Central memory CD8-positive, alpha-beta T cell (primary cell): ENCODE measurements around the gene LRRC23.
"Not testable (repeated sequence)": the region's sequence is repeated elsewhere in the genome, so short reads cannot be mapped to it uniquely, and the experiment has no call there.

Experiments
- ATAC-seq: fragments of 150-1000 bp; cut with Tn5 transposase; replicated peaks from 2 replicates; pipeline ENCODE4 v1.10.0; 2022; ENCODE audit warnings: mild to moderate bottlenecking, moderate FRiP score, moderate number of reproducible peaks; ENCODE audit not compliant: poor library complexity, severe bottlenecking; ENCODE audit errors: extremely low read depth
- DNase-seq, 2 donors: peaks; one replicate each; pipeline ENCODE4 v3.0.0; 2021; ENCODE audit warnings: low spot score in 2 of 2
- H3K27ac Mint-ChIP-seq: one replicate; pipeline ENCODE4 v1.8.0; 2022; ENCODE audit warnings: low read depth, mild to moderate bottlenecking, moderate library complexity, mixed read lengths
- H3K27me3 Mint-ChIP-seq: one replicate; pipeline ENCODE4 v1.8.0; 2022; ENCODE audit warnings: mixed read lengths
- H3K36me3 Mint-ChIP-seq: one replicate; pipeline ENCODE4 v1.8.0; 2022; ENCODE audit warnings: mild to moderate bottlenecking, moderate library complexity, mixed read lengths; ENCODE audit not compliant: insufficient read depth
- H3K4me1 Mint-ChIP-seq: one replicate; pipeline ENCODE4 v1.8.0; 2022; ENCODE audit warnings: mixed read lengths
- H3K4me3 Mint-ChIP-seq: one replicate; pipeline ENCODE4 v1.8.0; 2022; ENCODE audit warnings: mild to moderate bottlenecking, moderate library complexity, mixed read lengths
- H3K9me3 Mint-ChIP-seq: one replicate; pipeline ENCODE4 v1.8.0; 2022; ENCODE audit warnings: mixed read lengths

The LRRC23 gene

DNA sequence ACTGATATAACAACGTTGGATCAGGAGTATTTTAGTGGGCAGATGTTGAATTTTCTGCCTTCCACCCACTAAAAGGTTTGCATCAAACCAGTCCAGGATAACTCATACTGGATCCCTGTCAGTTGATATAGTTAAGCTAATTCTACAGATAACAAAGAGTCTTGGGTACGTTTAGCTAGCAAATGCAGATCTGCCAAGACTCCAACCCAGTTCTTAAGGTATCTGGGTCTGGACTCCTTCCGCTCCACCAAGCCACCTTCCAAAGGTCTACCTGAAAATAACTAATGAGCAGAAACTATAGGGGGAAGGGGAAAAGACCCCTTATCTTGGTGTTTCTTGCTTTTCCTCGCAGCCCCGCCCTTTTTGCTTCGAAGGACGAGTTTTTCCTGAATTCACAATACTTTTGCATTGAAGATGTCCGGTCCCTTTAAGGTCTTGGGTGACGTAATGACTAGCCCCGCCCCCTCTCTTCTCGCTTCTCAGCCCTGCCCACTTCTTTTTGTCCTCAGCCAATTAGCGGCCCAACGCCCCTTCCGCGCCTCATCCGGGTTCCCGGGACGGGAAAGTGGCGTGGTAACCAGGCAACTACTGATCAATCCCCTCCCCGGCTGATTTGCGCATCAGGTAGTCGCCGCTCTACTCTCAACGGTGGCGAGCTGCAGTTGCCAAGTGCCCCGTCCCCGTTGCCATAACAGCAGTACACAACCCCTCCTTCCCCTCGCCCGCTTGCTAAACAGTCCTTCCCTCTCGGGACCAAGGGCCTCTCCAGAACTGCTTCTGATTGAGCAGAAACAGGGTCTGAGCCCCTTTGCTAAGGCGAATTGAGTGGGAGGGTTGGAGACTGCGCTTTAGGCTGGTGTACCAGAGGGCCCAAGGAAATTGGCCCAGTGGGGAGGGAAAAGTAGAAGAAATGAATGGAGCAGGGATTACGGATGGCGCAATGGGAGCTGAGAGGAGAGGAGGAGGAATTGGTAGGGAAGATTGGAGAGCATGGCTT lies at the start of gene LRRC23:
Gene LRRC23, plus strand, starts transcription at position 543 of the 997 bp plus-strand sequence. CDS start 812 bp downstream, outside the sequence.
- no peak within 1 kb of the TSS for H3K4me3 Mint-ChIP-seq
- DNase-seq (peak; percentile 93 to 96), ATAC-seq (peak; percentile 96)
- no peaks in the 10 kb centered on the region for H3K27me3 Mint-ChIP-seq
- no peaks in the 10 kb centered on the region for H3K4me1 Mint-ChIP-seq
- no peaks in the 10 kb centered on the region for H3K36me3 Mint-ChIP-seq
- no peaks in the 10 kb centered on the region for H3K9me3 Mint-ChIP-seq
- no peak within 1 kb of the TSS for H3K27ac Mint-ChIP-seq

- no peak for ATAC-seq
Observed at GRCh38 chr12:6855322-6855721, 49.3 kb upstream of the LRRC23 start.

GRCh38 chr12:6858799-6859198 lies 45.8 kb upstream of the LRRC23 start:
- H3K27ac Mint-ChIP-seq = no peak overlapping the region
- H3K9me3 Mint-ChIP-seq = no peaks in the 10 kb centered on the region
- no peaks in the 10 kb centered on the region for H3K27me3 Mint-ChIP-seq
- DNase-seq = no peak
- H3K4me3 Mint-ChIP-seq = no peak overlapping the region
- H3K4me1 Mint-ChIP-seq = peaks cover 11% of the 10 kb centered on the region
- ATAC-seq = no peak
- peaks cover 42% of the 10 kb centered on the region for H3K36me3 Mint-ChIP-seq

More at GRCh38 chr12:6855322-6855721, 49.3 kb upstream of the LRRC23 start:
- no peaks in the 10 kb centered on the region for H3K9me3 Mint-ChIP-seq
- H3K27ac Mint-ChIP-seq = no peak overlapping the region
- peaks cover 36% of the 10 kb centered on the region for H3K4me1 Mint-ChIP-seq
- no peak overlapping the region for H3K4me3 Mint-ChIP-seq
- H3K36me3 Mint-ChIP-seq = peaks cover 40% of the 10 kb centered on the region
- no peak for DNase-seq
- no peaks in the 10 kb centered on the region for H3K27me3 Mint-ChIP-seq

- H3K36me3 Mint-ChIP-seq = peaks cover 44% of the 10 kb centered on the region
- ATAC-seq (no peak), DNase-seq (no peak)
- H3K4me1 Mint-ChIP-seq = peaks cover 6% of the 10 kb centered on the region
- no peak overlapping the region for H3K27ac Mint-ChIP-seq
- no peak overlapping the region for H3K4me3 Mint-ChIP-seq
- H3K27me3 Mint-ChIP-seq = no peaks in the 10 kb centered on the region
- H3K9me3 Mint-ChIP-seq = no peaks in the 10 kb centered on the region
Observed at GRCh38 chr12:6860116-6860515, 44.5 kb upstream of the LRRC23 start.

DNA sequence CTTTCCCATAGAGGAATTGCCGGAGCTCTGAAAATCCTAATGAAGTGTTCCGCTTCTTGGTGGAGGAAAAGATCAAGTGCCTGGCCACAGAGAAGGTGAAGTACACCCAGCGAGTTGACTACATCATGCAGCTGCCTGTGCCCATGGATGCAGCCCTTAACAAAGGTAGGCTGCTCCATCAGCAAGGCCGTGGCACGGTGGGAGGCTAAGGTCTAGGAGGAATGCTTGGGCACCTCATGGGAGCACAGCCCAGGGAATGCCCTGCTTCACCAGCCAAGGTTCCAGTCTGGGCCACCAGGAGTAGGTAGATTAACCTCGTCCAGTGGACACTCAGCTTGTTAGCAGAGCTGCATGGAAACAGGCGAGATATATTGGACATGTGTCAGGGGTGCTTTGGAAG lies 43.7 kb upstream of the LRRC23 start:
- no peak for DNase-seq
- peaks cover 41% of the 10 kb centered on the region for H3K36me3 Mint-ChIP-seq
- no peaks in the 10 kb centered on the region for H3K9me3 Mint-ChIP-seq
- no peaks in the 10 kb centered on the region for H3K27me3 Mint-ChIP-seq
- no peak overlapping the region for H3K4me3 Mint-ChIP-seq
- H3K27ac Mint-ChIP-seq = no peak overlapping the region
- H3K4me1 Mint-ChIP-seq = peaks cover 1% of the 10 kb centered on the region
- no peak for ATAC-seq

DNA sequence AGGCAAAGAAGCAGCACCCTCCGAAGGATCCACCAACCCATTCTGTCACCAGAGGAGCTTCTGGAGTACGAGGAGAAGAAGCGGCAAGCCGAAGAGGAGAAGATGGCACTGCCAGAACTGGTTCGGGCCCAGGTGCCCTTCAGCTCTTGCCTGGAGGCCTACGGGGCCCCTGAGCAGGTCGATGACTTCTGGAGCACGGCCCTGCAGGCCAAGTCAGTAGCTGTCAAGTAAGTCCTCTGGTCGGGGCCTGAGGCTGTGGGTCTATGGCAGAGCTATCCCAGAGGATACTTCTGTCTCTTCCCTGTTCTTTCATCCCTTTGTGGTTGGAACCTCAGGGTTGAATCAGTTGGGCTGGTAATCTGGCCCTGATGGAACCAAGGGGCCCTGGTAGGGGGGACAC lies 43.2 kb upstream of the LRRC23 start:
- no peaks in the 10 kb centered on the region for H3K27me3 Mint-ChIP-seq
- no peak for ATAC-seq
- H3K36me3 Mint-ChIP-seq = peaks cover 42% of the 10 kb centered on the region
- no peak for DNase-seq
- no peak overlapping the region for H3K27ac Mint-ChIP-seq
- H3K4me1 Mint-ChIP-seq = no peaks in the 10 kb centered on the region
- no peaks in the 10 kb centered on the region for H3K9me3 Mint-ChIP-seq
- no peak overlapping the region for H3K4me3 Mint-ChIP-seq

DNA sequence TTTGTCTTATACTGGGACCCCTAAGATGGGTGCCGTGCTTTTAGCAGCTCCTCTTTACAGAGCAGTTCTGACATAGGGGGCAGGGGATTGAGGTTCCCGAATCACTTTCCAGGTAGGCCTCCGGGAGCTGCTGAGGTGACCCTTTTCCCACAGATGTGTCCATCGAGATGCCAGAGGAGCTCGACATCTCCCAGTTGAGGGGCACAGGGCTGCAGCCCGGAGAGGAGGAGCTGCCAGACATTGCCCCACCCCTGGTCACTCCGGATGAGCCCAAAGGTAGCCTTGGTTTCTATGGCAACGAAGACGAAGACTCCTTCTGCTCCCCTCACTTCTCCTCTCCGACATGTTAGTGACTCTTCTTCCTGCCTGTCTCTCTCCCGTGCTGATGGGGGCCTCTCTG lies 41.6 kb upstream of the LRRC23 start:
- Mint-ChIP-seq H3K36me3 (peaks cover 36% of the 10 kb centered on the region), H3K27ac (no peak overlapping the region), H3K9me3 (no peaks in the 10 kb centered on the region), H3K4me1 (peaks cover 1% of the 10 kb centered on the region), H3K4me3 (no peak overlapping the region), H3K27me3 (no peaks in the 10 kb centered on the region)
- DNase-seq (no peak), ATAC-seq (no peak)

GRCh38 chr12:6863586-6864321 lies 40.9 kb upstream of the LRRC23 start:
- no peak for DNase-seq
- Mint-ChIP-seq H3K36me3 (peaks cover 35% of the 10 kb centered on the region), H3K4me1 (peaks cover 8% of the 10 kb centered on the region), H3K4me3 (no peak overlapping the region), H3K9me3 (no peaks in the 10 kb centered on the region), H3K27me3 (no peaks in the 10 kb centered on the region), H3K27ac (no peak overlapping the region)
- no peak for ATAC-seq

DNA sequence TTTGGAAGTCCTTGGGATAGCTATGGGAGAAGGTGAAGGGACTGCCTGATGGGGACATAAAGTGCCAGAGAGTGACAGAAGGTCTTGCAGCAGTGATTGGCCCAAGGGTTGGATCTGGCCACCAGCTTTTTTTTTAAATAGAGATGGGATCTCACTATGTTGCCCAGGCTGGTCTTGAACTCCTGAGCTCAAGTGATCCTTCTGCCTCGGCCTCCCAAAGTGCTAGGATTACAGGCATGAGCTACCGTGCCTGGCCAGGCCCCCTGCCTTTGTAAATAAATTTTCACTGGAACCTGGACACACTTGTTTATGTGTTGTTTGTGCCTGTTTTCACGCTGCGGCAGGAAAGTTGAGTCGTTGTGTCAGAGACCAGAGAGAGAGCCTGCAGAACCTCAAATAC lies 39.3 kb upstream of the LRRC23 start:
- H3K27ac Mint-ChIP-seq, H3K27me3 Mint-ChIP-seq, ATAC-seq, H3K9me3 Mint-ChIP-seq, DNase-seq: not testable (repeated sequence)
- peak overlapping the region; percentile 84 for H3K4me3 Mint-ChIP-seq
- H3K4me1 Mint-ChIP-seq = peaks cover 24% of the 10 kb centered on the region
- peaks cover 38% of the 10 kb centered on the region for H3K36me3 Mint-ChIP-seq

DNA sequence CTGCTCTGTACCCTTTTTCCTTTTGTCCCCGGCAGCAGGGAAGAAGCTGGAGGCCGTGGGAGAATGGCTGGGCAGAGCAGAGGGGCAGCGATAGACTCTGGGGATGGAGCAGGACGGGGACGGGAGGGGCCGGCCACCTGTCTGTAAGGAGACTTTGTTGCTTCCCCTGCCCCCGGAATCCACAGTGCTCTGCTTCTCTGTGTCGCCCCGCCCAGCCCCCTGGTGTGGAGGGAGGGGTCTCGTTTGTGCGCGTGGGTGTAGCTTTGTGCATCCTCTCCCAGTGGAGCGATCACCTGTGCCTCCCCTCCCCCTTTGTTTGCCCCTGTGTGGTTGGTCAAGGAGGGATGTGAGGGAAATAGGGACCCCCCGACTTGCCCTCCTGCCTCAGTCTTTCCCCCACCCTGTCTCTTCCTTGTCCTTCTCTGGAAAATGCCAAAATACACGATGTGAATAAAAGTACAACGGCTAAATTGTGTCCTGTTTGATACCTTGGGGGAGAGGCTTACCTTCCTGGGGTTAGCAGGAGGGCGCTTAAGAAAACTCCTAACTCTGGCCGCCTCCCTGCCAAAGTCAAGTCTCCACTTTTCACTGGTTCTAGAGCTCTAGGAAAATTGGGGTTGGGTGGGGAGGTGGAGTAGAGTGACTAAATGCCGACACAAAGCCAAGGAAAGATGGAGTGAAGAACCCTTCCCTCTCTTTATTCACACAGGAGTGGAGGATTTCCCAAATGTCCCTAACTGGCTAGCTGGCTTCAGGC lies 38.3 kb upstream of the LRRC23 start:
- Mint-ChIP-seq H3K4me1 (peaks cover 32% of the 10 kb centered on the region), H3K27me3 (no peaks in the 10 kb centered on the region), H3K36me3 (peaks cover 32% of the 10 kb centered on the region), H3K4me3 (peak overlapping the region; percentile 84), H3K27ac (no peak overlapping the region), H3K9me3 (no peaks in the 10 kb centered on the region)
- no peak for ATAC-seq
- no peak for DNase-seq

DNA sequence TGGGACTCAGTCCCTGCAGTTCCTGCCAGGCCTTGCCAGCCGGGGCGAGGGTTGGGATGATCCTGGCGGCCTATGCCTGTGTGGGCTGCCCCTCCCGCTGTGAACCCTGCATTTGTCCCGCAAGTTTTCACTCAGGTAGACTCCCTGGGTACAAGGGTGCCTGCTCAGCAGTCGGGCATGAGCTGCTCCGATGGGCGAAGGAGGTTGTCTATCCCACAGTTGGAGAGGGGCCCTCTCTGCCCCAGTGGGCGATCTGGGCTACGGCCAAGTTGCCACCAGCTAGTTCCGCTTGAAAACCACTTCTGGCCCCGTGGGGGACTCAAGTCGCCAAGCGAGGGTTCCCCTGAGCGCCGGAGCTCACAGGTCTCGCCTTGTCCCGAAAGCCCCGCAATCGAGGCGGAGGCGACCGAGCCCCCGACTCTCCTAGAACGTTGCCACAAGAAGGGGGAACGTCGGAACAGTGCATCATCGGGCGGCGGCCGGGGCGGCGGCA lies 37.7 kb upstream of the LRRC23 start:
- Mint-ChIP-seq H3K36me3 (peaks cover 31% of the 10 kb centered on the region), H3K9me3 (no peaks in the 10 kb centered on the region), H3K27me3 (no peaks in the 10 kb centered on the region), H3K4me1 (peaks cover 38% of the 10 kb centered on the region), H3K4me3 (peak overlapping the region; percentile 84), H3K27ac (peak overlapping the region; percentile 84)
- ATAC-seq = peak; percentile 4
- no peak for DNase-seq
